Measurements from ENCODE around the gene AOX1. TPM values are rescaled to one million over a fixed set of nuclear protein-coding genes. Genes with fewer than 3 reads are reported as not detected.

Gene AOX1
- total RNA-seq, 1 experiment from 2014 or later = 3.5 TPM

GRCh38 chr2:200661477-200661876, 75.7 kb downstream of the AOX1 start:
- TF ChIP-seq CTCF (conservative IDR thresholded peaks at IDR 0.05) = no peak
- no peak overlapping the region for H3K4ac ChIP-seq (ENCODE audit: low read depth, low read length)
- no peak overlapping the region for H3K18ac ChIP-seq (ENCODE audit: insufficient read length, low read depth, low read length)
- Mint-ChIP-seq H3K36me3 (ENCODE audit: insufficient read depth in 1 of 3, low read depth in 3 of 3) (no peaks in the 10 kb centered on the region), H3K27ac (no peak overlapping the region), H3K9me3 (no peaks in the 10 kb centered on the region), H3K4me1 (0 out of 4 replicates have a peak, but pooled peaks cover 0 to 3% of the 10 kb centered on the region in 2 experiments), H3K4me3 (no peak overlapping the region), H3K27me3 (ENCODE audit: low read depth) (no peaks in the 10 kb centered on the region; the same call in 1 of the 2 replicates)
- no peak overlapping the region for H2AFZ ChIP-seq (ENCODE audit: low read length)
- H3K27ac ChIP-seq (ENCODE audit: insufficient read length, low read depth, low read length) = no peak overlapping the region
- DNase-seq = no peak
- no peaks in the 10 kb centered on the region for H3K79me2 ChIP-seq (ENCODE audit: insufficient read depth, low read length)
- no peak overlapping the region for H3K4me2 ChIP-seq (ENCODE audit: insufficient read depth, insufficient read length, low read length)
- no peaks in the 10 kb centered on the region for H3K79me1 ChIP-seq (ENCODE audit: insufficient read depth, low read depth, low read length, poor library complexity, severe bottlenecking)
- H4K91ac ChIP-seq (ENCODE audit: insufficient read length, low read depth, low read length) = no peak overlapping the region
- H3K27me3 ChIP-seq (ENCODE audit: insufficient read depth, low read length) = no peaks in the 10 kb centered on the region
- H3K56ac ChIP-seq (ENCODE audit: insufficient read length, low read depth, low read length) = no peak overlapping the region
- H3T11ph ChIP-seq (ENCODE audit: low read length) = no peak overlapping the region
- no CpG with 5 or more reads among the region's 1 CpG for WGBS (ENCODE audit: extremely low coverage, insufficient read length, low lambda C conversion rate)
- no peak overlapping the region for H2BK15ac ChIP-seq (ENCODE audit: low read depth, low read length)
- no peaks in the 10 kb centered on the region for H4K20me1 ChIP-seq (ENCODE audit: control insufficient read depth, insufficient read depth, insufficient read length)
- no peak overlapping the region for H2AK5ac ChIP-seq (ENCODE audit: insufficient read length, low read length)
- no peak overlapping the region for H3K23ac ChIP-seq (ENCODE audit: insufficient read length, low read depth, low read length)
- no peak overlapping the region for H4K5ac ChIP-seq (ENCODE audit: insufficient read length, low read depth, low read length)
- H3K9me3 ChIP-seq (ENCODE audit: control insufficient read depth, low read depth, low read length) = no peaks in the 10 kb centered on the region
- no peak overlapping the region for H2BK120ac ChIP-seq (ENCODE audit: low read depth, low read length, poor library complexity, severe bottlenecking)
- H2BK20ac ChIP-seq (ENCODE audit: low read depth, low read length, poor library complexity, severe bottlenecking) = no peak overlapping the region
- H3K14ac ChIP-seq (ENCODE audit: insufficient read depth, low read length) = no peak overlapping the region
- H3K23me2 ChIP-seq (ENCODE audit: insufficient read length, low read depth, low read length, poor library complexity, severe bottlenecking) = no peaks in the 10 kb centered on the region
- H2BK12ac ChIP-seq (ENCODE audit: insufficient read length, low read depth, low read length) = no peak overlapping the region
- no peak overlapping the region for H3K9ac ChIP-seq (ENCODE audit: extremely low read depth, insufficient read length, low read length)
- no peak overlapping the region for H4K8ac ChIP-seq (replicated peaks; ENCODE audit: insufficient read length, low read depth, low read length)
- no peaks in the 10 kb centered on the region for H3K4me1 ChIP-seq (ENCODE audit: insufficient read depth, low read length)
- no peak overlapping the region for H2BK5ac ChIP-seq (ENCODE audit: insufficient read length, low read length)

Measured in H9 (cell line).